ENCODE results near the gene TOMM20. TPM values are rescaled to one million over a fixed set of nuclear protein-coding genes. Genes with fewer than 3 reads are reported as not detected.

The TOMM20 gene
- total RNA-seq, result 115 and 124 TPM in 2 replicates

GRCh38 chr1:235128456-235129328, at the start of gene TOMM20:
TOMM20 (minus strand) TSS chr1:235128837; CDS start chr1:235128715, 122 bp downstream.

DNA sequence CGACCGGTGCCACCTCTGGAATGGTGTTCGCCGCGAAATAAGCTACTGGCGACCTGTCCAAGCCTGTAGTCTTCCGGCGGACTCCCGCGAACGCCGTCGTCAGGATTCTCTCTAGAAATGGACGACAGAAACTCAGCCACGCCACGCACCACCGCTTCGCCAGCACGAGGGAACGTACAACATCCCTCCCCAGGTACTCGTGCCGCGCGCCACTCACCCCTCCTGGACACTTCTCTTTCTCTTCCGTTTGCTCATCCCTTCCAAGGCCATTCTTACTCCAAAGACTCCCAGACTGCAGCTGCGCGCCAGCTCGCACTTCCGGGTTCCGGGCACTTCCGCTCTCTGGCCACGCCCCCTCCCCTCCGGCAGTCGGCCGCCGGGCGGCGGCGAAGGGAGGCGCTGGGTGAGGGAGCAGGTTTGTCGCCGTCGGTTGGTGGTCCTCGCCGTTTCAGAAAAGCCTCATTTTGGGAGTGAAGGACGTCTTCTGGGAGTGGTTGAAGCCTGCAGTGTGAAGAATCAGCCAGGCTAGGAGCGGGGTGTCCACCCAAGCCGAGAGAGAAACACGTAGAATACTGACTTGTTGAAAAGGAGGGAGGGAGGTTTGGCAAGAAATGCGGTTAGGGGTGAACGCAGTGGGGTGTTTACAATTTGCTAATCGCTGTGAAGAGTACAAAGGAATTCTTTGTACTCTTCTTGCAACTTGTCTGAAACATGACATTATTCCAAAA, 32.5 kb upstream of the TOMM20 start, which contains the start of gene RBM34:
TSS of gene RBM34 (minus strand) at position 294 of the 728 bp plus-strand sequence. CDS start at position 270, 24 bp downstream.

Small RNA genes within 50 kb of the gene (small RNA-seq; reads per million reads assigned to genes)
- gene AL732292.1 (not detected), gene SNORA14B (74.7 reads per million, percentile 97 among the genes with 10 or more reads in this experiment)

Other genes starting within 250 kb of the TOMM20 start
- 67.4 and 71.0 TPM in 2 replicates for gene RBM34, start 32.4 kb upstream of the TOMM20 start, total RNA-seq
- 34.6 and 39.3 TPM in 2 replicates for gene ARID4B, start 199.3 kb upstream of the TOMM20 start, total RNA-seq
- 43.1 and 47.5 TPM in 2 replicates for gene GGPS1, start 199.7 kb upstream of the TOMM20 start, total RNA-seq
- 29.3 and 30.5 TPM in 2 replicates for gene TBCE, start 238.6 kb upstream of the TOMM20 start, total RNA-seq

All from articular chondrocyte of knee joint (primary cell).